ENCODE data around the gene ESRRG. TPM values are rescaled to one million over a fixed set of nuclear protein-coding genes. Genes with fewer than 3 reads are reported as not detected.

Gene ESRRG
- total and polyA plus RNA-seq, 2 donors (not counting 1 experiment from before 2014, with no cell fraction given) = 0.15 to 0.83 TPM

DNA sequence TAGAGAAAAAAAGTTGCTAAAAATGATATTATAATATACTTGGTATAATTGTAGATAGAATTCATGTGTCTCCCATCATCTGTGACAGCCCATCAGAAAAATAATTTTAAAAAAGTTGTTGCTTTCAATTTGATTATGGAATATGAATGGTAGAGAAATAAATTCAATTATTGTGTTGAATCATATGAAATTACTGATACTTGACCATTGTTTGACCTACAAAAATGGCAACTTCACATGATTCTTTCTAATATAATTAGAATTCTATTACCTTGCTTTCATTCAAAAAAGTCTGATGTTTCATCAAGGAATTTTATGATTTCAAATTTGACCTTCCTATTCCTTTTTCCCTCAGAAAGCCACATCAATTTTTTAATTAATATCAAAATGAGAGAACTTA is 11.5 kb downstream of the ESRRG start:
- no peak overlapping the region for H3K27ac ChIP-seq (ENCODE audit: insufficient read depth, low read length)
- H3K4me2 ChIP-seq (ENCODE audit: extremely low read depth, insufficient read depth, low read length) = no peak overlapping the region
- H3K9me3 ChIP-seq (ENCODE audit: control insufficient read depth, insufficient read depth, low read depth, low read length) = no peaks in the 10 kb centered on the region
- H3K4me1 ChIP-seq (ENCODE audit: control insufficient read depth, extremely low read depth, insufficient read depth, low read length) = no peaks in the 10 kb centered on the region
- no peak overlapping the region for H3K4me3 ChIP-seq (replicated peaks in 1 of 4; ENCODE audit: control extremely low read depth in 1 of 4, insufficient read depth in 1 of 4, low read depth in 3 of 4, low read length in 4 of 4)
- no peak for TF ChIP-seq EZH2 (IDR thresholded peaks at IDR 0.05; ENCODE audit: low read length, missing control alignments)
- TF ChIP-seq, protein P1, sequence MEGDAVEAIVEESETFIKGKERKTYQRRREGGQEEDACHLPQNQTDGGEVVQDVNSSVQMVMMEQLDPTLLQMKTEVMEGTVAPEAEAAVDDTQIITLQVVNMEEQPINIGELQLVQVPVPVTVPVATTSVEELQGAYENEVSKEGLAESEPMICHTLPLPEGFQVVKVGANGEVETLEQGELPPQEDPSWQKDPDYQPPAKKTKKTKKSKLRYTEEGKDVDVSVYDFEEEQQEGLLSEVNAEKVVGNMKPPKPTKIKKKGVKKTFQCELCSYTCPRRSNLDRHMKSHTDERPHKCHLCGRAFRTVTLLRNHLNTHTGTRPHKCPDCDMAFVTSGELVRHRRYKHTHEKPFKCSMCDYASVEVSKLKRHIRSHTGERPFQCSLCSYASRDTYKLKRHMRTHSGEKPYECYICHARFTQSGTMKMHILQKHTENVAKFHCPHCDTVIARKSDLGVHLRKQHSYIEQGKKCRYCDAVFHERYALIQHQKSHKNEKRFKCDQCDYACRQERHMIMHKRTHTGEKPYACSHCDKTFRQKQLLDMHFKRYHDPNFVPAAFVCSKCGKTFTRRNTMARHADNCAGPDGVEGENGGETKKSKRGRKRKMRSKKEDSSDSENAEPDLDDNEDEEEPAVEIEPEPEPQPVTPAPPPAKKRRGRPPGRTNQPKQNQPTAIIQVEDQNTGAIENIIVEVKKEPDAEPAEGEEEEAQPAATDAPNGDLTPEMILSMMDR (conservative IDR thresholded peaks at IDR 0.05 in 1 of 2, IDR thresholded peaks at IDR 0.05 in 1 of 2; ENCODE audit: low read depth in 1 of 2, low read length in 2 of 2) = no peak
- H3K36me3 ChIP-seq (ENCODE audit: control insufficient read depth, insufficient read depth, low read length) = no peaks in the 10 kb centered on the region
- no peaks in the 10 kb centered on the region for H3K27me3 ChIP-seq (ENCODE audit: control insufficient read depth, insufficient read depth, low read length)
- no peak for DNase-seq (ENCODE audit: low read depth in 2 of 2)
- H3K79me2 ChIP-seq (ENCODE audit: control insufficient read depth, insufficient read depth, low read length) = no peaks in the 10 kb centered on the region
- H4K20me1 ChIP-seq (ENCODE audit: control insufficient read depth, extremely low read depth, insufficient read depth, low read length) = no peaks in the 10 kb centered on the region
- H2AFZ ChIP-seq (ENCODE audit: low read length) = no peak overlapping the region
- no peak overlapping the region for H3K9ac ChIP-seq (ENCODE audit: insufficient read depth, low read length)

GRCh38 chr1:216710598-216711333 is 12.5 kb downstream of the ESRRG start:
- no peak overlapping the region for H3K9ac ChIP-seq (ENCODE audit: insufficient read depth, low read length)

DNA sequence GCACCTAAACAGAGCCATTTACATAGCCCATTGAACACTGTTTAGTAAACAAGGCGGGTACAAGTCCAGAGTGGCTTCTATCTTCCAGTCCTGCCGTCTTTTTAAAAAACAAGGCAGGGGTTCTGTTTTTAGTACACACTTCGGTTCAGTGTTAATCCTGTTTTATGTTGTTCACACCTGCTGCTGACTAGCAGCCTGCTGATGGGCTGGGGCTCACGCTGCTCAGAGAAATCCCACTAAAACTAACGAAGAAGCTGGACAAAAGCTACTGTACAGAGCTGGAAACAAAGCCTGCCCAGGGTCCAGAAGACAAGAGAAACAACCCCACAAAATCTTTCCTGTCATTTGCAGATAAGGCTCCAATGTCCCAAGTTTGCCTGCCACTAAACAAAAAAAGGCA is 13.2 kb downstream of the ESRRG start:
- no peaks in the 10 kb centered on the region for H3K27me3 ChIP-seq (ENCODE audit: control insufficient read depth, insufficient read depth, low read length)
- no peaks in the 10 kb centered on the region for H4K20me1 ChIP-seq (ENCODE audit: control insufficient read depth, extremely low read depth, insufficient read depth, low read length)
- no peaks in the 10 kb centered on the region for H3K79me2 ChIP-seq (ENCODE audit: control insufficient read depth, insufficient read depth, low read length)
- no peak overlapping the region for H3K4me2 ChIP-seq (ENCODE audit: extremely low read depth, insufficient read depth, low read length)
- H3K9me3 ChIP-seq (ENCODE audit: control insufficient read depth, insufficient read depth, low read depth, low read length) = no peaks in the 10 kb centered on the region
- H3K4me1 ChIP-seq (ENCODE audit: control insufficient read depth, extremely low read depth, insufficient read depth, low read length) = no peaks in the 10 kb centered on the region
- H2AFZ ChIP-seq (ENCODE audit: low read length) = no peak overlapping the region
- no peak overlapping the region for H3K9ac ChIP-seq (ENCODE audit: insufficient read depth, low read length)
- no peaks in the 10 kb centered on the region for H3K36me3 ChIP-seq (ENCODE audit: control insufficient read depth, insufficient read depth, low read length)
- no peak for DNase-seq (ENCODE audit: low read depth in 2 of 2)
- no peak overlapping the region for H3K4me3 ChIP-seq (replicated peaks in 1 of 4; ENCODE audit: control extremely low read depth in 1 of 4, insufficient read depth in 1 of 4, low read depth in 3 of 4, low read length in 4 of 4)
- no peak for TF ChIP-seq EZH2 (IDR thresholded peaks at IDR 0.05; ENCODE audit: low read length, missing control alignments)
- TF ChIP-seq, protein P1 (conservative IDR thresholded peaks at IDR 0.05 in 1 of 2, IDR thresholded peaks at IDR 0.05 in 1 of 2; ENCODE audit: low read depth in 1 of 2, low read length in 2 of 2) = no peak
- no peak overlapping the region for H3K27ac ChIP-seq (ENCODE audit: insufficient read depth, low read length)

More at GRCh38 chr1:216710598-216711333, 12.5 kb downstream of the ESRRG start:
- H3K27ac ChIP-seq (ENCODE audit: insufficient read depth, low read length) = no peak overlapping the region
- no peak overlapping the region for H3K4me2 ChIP-seq (ENCODE audit: extremely low read depth, insufficient read depth, low read length)
- no peaks in the 10 kb centered on the region for H3K4me1 ChIP-seq (ENCODE audit: control insufficient read depth, extremely low read depth, insufficient read depth, low read length)
- H3K9me3 ChIP-seq (ENCODE audit: control insufficient read depth, insufficient read depth, low read depth, low read length) = no peaks in the 10 kb centered on the region
- TF ChIP-seq EZH2 (IDR thresholded peaks at IDR 0.05; ENCODE audit: low read length, missing control alignments) = no peak
- TF ChIP-seq, protein P1 (conservative IDR thresholded peaks at IDR 0.05 in 1 of 2, IDR thresholded peaks at IDR 0.05 in 1 of 2; ENCODE audit: low read depth in 1 of 2, low read length in 2 of 2) = no peak
- H3K79me2 ChIP-seq (ENCODE audit: control insufficient read depth, insufficient read depth, low read length) = no peaks in the 10 kb centered on the region
- H4K20me1 ChIP-seq (ENCODE audit: control insufficient read depth, extremely low read depth, insufficient read depth, low read length) = no peaks in the 10 kb centered on the region
- no peak overlapping the region for H2AFZ ChIP-seq (ENCODE audit: low read length)
- no peaks in the 10 kb centered on the region for H3K36me3 ChIP-seq (ENCODE audit: control insufficient read depth, insufficient read depth, low read length)
- H3K27me3 ChIP-seq (ENCODE audit: control insufficient read depth, insufficient read depth, low read length) = no peaks in the 10 kb centered on the region
- DNase-seq (ENCODE audit: low read depth in 2 of 2) = no peak
- no peak overlapping the region for H3K4me3 ChIP-seq (replicated peaks in 1 of 4; ENCODE audit: control extremely low read depth in 1 of 4, insufficient read depth in 1 of 4, low read depth in 3 of 4, low read length in 4 of 4)

Measured in fibroblast of lung (primary cell).